Measurements from ENCODE around the gene BMPR1A. TPM values are rescaled to one million over a fixed set of nuclear protein-coding genes. Genes with fewer than 3 reads are reported as not detected.
"Not testable (repeated sequence)": the region's sequence is repeated elsewhere in the genome, so short reads cannot be mapped to it uniquely, and the experiment has no call there.

BMPR1A gene
- total RNA-seq, 1 experiment from 2014 or later, result 63.2 TPM

GRCh38 chr10:86937502-86938154, 181.2 kb downstream of the BMPR1A start:
- Mint-ChIP-seq H3K27me3 (ENCODE audit: insufficient read depth, unreplicated experiment) (no peaks in the 10 kb centered on the region), H3K36me3 (ENCODE audit: insufficient read depth, unreplicated experiment) (peaks cover 16% of the 10 kb centered on the region), H3K27ac (ENCODE audit: unreplicated experiment) (no peak overlapping the region), H3K4me3 (ENCODE audit: unreplicated experiment) (no peak overlapping the region), H3K4me1 (ENCODE audit: low read depth, unreplicated experiment) (no peaks in the 10 kb centered on the region), H3K9me3 (ENCODE audit: unreplicated experiment) (no peaks in the 10 kb centered on the region)
- Histone ChIP-seq H3K9me3 (no peaks in the 10 kb centered on the region), H3K27me3 (replicated peaks; ENCODE audit: control insufficient read depth, insufficient read depth, low read length) (no peaks in the 10 kb centered on the region), H3K4me1 (peaks cover 9% of the 10 kb centered on the region; the same call in 1 of the 2 replicates), H3K4me3 (ENCODE audit: low read depth, low read length) (no peak overlapping the region), H3K36me3 (ENCODE audit: control insufficient read depth, insufficient read depth, low read length) (no peaks in the 10 kb centered on the region)
- DNase-seq, result no peak
- CTCF ChIA-PET, result no interaction called here
- POLR2A ChIA-PET, result no interaction called here
- no TSS peak for BruUV-seq (replicated peaks)
- TF ChIP-seq CTCF (IDR thresholded peaks at IDR 0.05; ENCODE audit: insufficient read depth in 1 of 2, low read depth in 1 of 2, low read length in 1 of 2, severe bottlenecking in 1 of 2, unreplicated experiment in 1 of 2), result no peak
- intact Hi-C loops (cut with micrococcal nuclease; ENCODE audit: unreplicated experiment), result loop anchor here (2.0 kb wide), 2 partner anchors 33 to 249 kb away; no protein-coding TSS in a partner anchor

GRCh38 chr10:86938260-86938659, 181.8 kb downstream of the BMPR1A start:
- intact Hi-C loops (cut with micrococcal nuclease; ENCODE audit: unreplicated experiment), result loop anchor here (2.0 kb wide), 2 partner anchors 33 to 249 kb away; no protein-coding TSS in a partner anchor
- Histone ChIP-seq H3K36me3 (ENCODE audit: control insufficient read depth, insufficient read depth, low read length) (no peaks in the 10 kb centered on the region), H3K9me3 (no peaks in the 10 kb centered on the region), H3K4me1 (peaks cover 9% of the 10 kb centered on the region; the same call in 1 of the 2 replicates), H3K4me3 (ENCODE audit: low read depth, low read length) (no peak overlapping the region), H3K27me3 (replicated peaks; ENCODE audit: control insufficient read depth, insufficient read depth, low read length) (no peaks in the 10 kb centered on the region)
- ChIA-PET POLR2A (no interaction called here), CTCF (interaction anchor here (2.2 kb wide), 1 partner anchor 28 kb away, joined by 21 read pairs; no protein-coding TSS in a partner anchor)
- no peaks in the 10 kb centered on the region for H3K4me1 Mint-ChIP-seq (ENCODE audit: low read depth, unreplicated experiment)
- H3K36me3 Mint-ChIP-seq (ENCODE audit: insufficient read depth, unreplicated experiment), result peaks cover 16% of the 10 kb centered on the region
- no peaks in the 10 kb centered on the region for H3K9me3 Mint-ChIP-seq (ENCODE audit: unreplicated experiment)
- TF ChIP-seq CTCF (IDR thresholded peaks at IDR 0.05; ENCODE audit: insufficient read depth in 1 of 2, low read depth in 1 of 2, low read length in 1 of 2, severe bottlenecking in 1 of 2, unreplicated experiment in 1 of 2), result no peak
- DNase-seq, result no peak
- no TSS peak for BruUV-seq (replicated peaks)
- H3K4me3 Mint-ChIP-seq (ENCODE audit: unreplicated experiment), result no peak overlapping the region
- no peaks in the 10 kb centered on the region for H3K27me3 Mint-ChIP-seq (ENCODE audit: insufficient read depth, unreplicated experiment)
- H3K27ac Mint-ChIP-seq (ENCODE audit: unreplicated experiment), result no peak overlapping the region

GRCh38 chr10:86940076-86940475, 183.7 kb downstream of the BMPR1A start:
- H3K4me3 ChIP-seq (ENCODE audit: low read depth, low read length); H3K27me3 Mint-ChIP-seq (ENCODE audit: insufficient read depth, unreplicated experiment); H3K9me3 Mint-ChIP-seq (ENCODE audit: unreplicated experiment); H3K27me3 ChIP-seq (replicated peaks; ENCODE audit: control insufficient read depth, insufficient read depth, low read length); DNase-seq; H3K4me1 Mint-ChIP-seq (ENCODE audit: low read depth, unreplicated experiment); H3K27ac Mint-ChIP-seq (ENCODE audit: unreplicated experiment); intact Hi-C loops (cut with micrococcal nuclease; ENCODE audit: unreplicated experiment); H3K9me3 ChIP-seq; H3K4me1 ChIP-seq; H3K36me3 ChIP-seq (ENCODE audit: control insufficient read depth, insufficient read depth, low read length); POLR2A ChIA-PET; BruUV-seq (replicated peaks): not testable (repeated sequence)
- peak overlapping the region; percentile 66 for H3K4me3 Mint-ChIP-seq (ENCODE audit: unreplicated experiment)
- CTCF ChIA-PET, result interaction anchor here (0.7 to 2.2 kb wide), 3 partner anchors 26 to 184 kb away, joined by 3 to 21 read pairs (median 3); no protein-coding TSS in a partner anchor
- peaks cover 16% of the 10 kb centered on the region for H3K36me3 Mint-ChIP-seq (ENCODE audit: insufficient read depth, unreplicated experiment)

All from Caco-2 (cell line).